GM12878 (cell line): ENCODE results near the gene CTSS.
"Not testable (repeated sequence)": the region's sequence is repeated elsewhere in the genome, so short reads cannot be mapped to it uniquely, and the experiment has no call there.

Experiments used
- IRF5 ChIP-seq: fragments of 450-650 bp; IDR thresholded peaks from 2 replicates; pipeline ENCODE4 v1.6.1; 2017; ENCODE audit warnings: borderline replicate concordance
- NFYB ChIP-seq: IDR thresholded peaks from 2 replicates; pipeline ENCODE4 v1.6.1; 2011; ENCODE audit warnings: low read depth, mild to moderate bottlenecking, low read length, improper control_type of control experiment, moderate library complexity; ENCODE audit not compliant: insufficient read depth
- NR2C2 ChIP-seq: IDR thresholded peaks from 2 replicates; pipeline ENCODE4 v1.6.1; 2011; ENCODE audit warnings: borderline replicate concordance, low read depth; ENCODE audit not compliant: control insufficient read depth, insufficient read length
- PRDM15 ChIP-seq: fragments of 450-650 bp; formaldehyde crosslinking; IDR thresholded peaks from 2 replicates; pipeline ENCODE4 v1.4.0; 2020; ENCODE audit warnings: mild to moderate bottlenecking, moderate library complexity

GRCh38 chr1:150767704-150768103 lies 2.1 kb upstream of the CTSS start:
- not testable (repeated sequence) for TF ChIP-seq PRDM15 (CRISPR knock-in tag); IRF5; NFYB; NR2C2
